Stimulated activated CD4-positive, alpha-beta T cell treated with anti-CD3 and anti-CD28 coated beads, Interleukin-15, amount 100 ng/mL, for 1 hour (primary cell): ENCODE data around the gene PDILT.
"Not testable (repeated sequence)": the region's sequence is repeated elsewhere in the genome, so short reads cannot be mapped to it uniquely, and the experiment has no call there.

Experiments
- DNase-seq, 2 donors: peaks; one replicate each; pipeline ENCODE4 v3.0.0-alpha.2; 2020; ENCODE audit warnings: low read depth in 1 of 2, low spot score in 1 of 2

Gene PDILT

GRCh38 chr16:20404637-20405036 is at the start of gene PDILT:
Gene PDILT (minus strand): TSS chr16:20404737. CDS start chr16:20399300, 5,437 bp downstream.
- DNase-seq: no peak

GRCh38 chr16:20453633-20454032 is 49.1 kb upstream of the PDILT start:
- not testable (repeated sequence) for DNase-seq

- DNase-seq: not testable (repeated sequence)
These were observed 46.8 kb upstream of the PDILT start, which contains the start of gene ACSM2A for GRCh38 chr16:20451364-20451763. Gene ACSM2A (plus strand): TSS chr16:20451521. CDS start chr16:20460115, 8,594 bp downstream.

- DNase-seq: not testable (repeated sequence)
These were observed 42.3 kb upstream of the PDILT start for GRCh38 chr16:20446652-20447393.

- not testable (repeated sequence) for DNase-seq
These were observed 37.3 kb upstream of the PDILT start for GRCh38 chr16:20441859-20442258.

- no peak for DNase-seq
These were observed 36.7 kb upstream of the PDILT start for GRCh38 chr16:20441191-20441590.

- not testable (repeated sequence) for DNase-seq
These were observed 36.2 kb upstream of the PDILT start for GRCh38 chr16:20440731-20441130.

GRCh38 chr16:20439820-20440231 is 35.3 kb upstream of the PDILT start:
- DNase-seq: not testable (repeated sequence)

- DNase-seq: not testable (repeated sequence)
These were observed 34.4 kb upstream of the PDILT start for GRCh38 chr16:20438950-20439349.

- DNase-seq: no peak
These were observed 26.4 kb upstream of the PDILT start for GRCh38 chr16:20430948-20431347.

- not testable (repeated sequence) for DNase-seq
These were observed 25.9 kb upstream of the PDILT start for GRCh38 chr16:20430480-20430879.

- not testable (repeated sequence) for DNase-seq
These were observed 25.0 kb upstream of the PDILT start for GRCh38 chr16:20429499-20429898.

- DNase-seq: not testable (repeated sequence)
These were observed 22.9 kb upstream of the PDILT start for GRCh38 chr16:20427401-20427797.

GRCh38 chr16:20424129-20424866 is 19.8 kb upstream of the PDILT start:
- no peak for DNase-seq

GRCh38 chr16:20423772-20424128 is 19.2 kb upstream of the PDILT start:
- not testable (repeated sequence) for DNase-seq

GRCh38 chr16:20421748-20422147 is 17.2 kb upstream of the PDILT start:
- DNase-seq: not testable (repeated sequence)

GRCh38 chr16:20419093-20419492 is 14.6 kb upstream of the PDILT start:
- not testable (repeated sequence) for DNase-seq

GRCh38 chr16:20415541-20415940 is 11.0 kb upstream of the PDILT start:
- no peak for DNase-seq

GRCh38 chr16:20411055-20411454 is 6.5 kb upstream of the PDILT start:
- DNase-seq: no peak

- DNase-seq: no peak
These were observed 5.7 kb upstream of the PDILT start for GRCh38 chr16:20410121-20410723.

GRCh38 chr16:20409398-20410120 is 5.0 kb upstream of the PDILT start, which contains the start of gene ACSM5:
Gene ACSM5 (plus strand): TSS chr16:20409534. CDS start chr16:20411485, 1,951 bp downstream.
- no peak for DNase-seq
